ENCODE data around the gene POC5.
"Not testable (repeated sequence)": the region's sequence is repeated elsewhere in the genome, so short reads cannot be mapped to it uniquely, and the experiment has no call there.

POC5 gene, protein sequence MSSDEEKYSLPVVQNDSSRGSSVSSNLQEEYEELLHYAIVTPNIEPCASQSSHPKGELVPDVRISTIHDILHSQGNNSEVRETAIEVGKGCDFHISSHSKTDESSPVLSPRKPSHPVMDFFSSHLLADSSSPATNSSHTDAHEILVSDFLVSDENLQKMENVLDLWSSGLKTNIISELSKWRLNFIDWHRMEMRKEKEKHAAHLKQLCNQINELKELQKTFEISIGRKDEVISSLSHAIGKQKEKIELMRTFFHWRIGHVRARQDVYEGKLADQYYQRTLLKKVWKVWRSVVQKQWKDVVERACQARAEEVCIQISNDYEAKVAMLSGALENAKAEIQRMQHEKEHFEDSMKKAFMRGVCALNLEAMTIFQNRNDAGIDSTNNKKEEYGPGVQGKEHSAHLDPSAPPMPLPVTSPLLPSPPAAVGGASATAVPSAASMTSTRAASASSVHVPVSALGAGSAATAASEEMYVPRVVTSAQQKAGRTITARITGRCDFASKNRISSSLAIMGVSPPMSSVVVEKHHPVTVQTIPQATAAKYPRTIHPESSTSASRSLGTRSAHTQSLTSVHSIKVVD

DNA sequence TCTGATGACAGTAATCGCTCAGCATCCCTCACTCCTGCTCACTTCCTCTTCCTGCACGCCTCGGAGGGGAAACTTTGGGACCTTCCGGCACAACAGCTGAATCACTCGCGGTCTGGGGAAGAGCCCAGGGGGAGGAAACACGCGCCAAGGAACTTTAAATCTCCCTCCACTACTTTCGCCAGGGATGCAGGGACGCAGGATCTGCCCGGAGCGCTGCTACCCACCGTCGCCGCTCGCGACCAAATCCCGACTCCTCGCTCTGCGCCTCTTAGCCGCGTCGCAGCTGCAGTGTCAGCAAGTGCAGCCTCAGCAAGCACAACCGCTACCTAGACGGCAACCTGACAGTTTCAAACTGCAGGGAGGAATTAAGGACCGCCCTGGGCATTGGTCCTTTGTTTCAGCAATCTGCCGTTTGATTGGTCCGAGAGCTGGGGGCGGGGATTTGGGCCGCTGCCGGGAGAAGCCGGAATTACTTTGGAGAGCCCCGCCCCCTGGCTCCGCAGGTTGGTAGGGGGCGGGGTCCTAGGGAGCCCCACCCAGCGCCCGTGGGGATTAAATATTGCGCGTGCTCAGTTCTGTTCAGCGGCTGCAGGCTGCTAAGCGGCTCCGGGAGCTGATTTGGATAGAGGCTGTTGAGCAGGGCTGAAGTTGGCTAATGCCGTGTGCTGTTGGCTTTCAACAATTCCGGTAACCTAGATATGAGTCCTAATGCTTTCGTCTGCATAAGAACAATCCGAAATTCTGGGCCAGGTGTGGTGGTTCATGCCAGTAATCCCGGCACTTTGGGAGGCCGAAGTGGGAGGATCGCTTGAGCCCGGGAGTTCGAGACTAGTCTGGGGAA is at the start of gene POC5:
POC5 (minus strand) TSS at position 356 of the 841 bp plus-strand sequence. CDS start 4,500 bp downstream, outside the sequence.
- in situ Hi-C loops (cut with MboI; ENCODE audit: low sequenced_read_pairs), result no loop called here

DNA sequence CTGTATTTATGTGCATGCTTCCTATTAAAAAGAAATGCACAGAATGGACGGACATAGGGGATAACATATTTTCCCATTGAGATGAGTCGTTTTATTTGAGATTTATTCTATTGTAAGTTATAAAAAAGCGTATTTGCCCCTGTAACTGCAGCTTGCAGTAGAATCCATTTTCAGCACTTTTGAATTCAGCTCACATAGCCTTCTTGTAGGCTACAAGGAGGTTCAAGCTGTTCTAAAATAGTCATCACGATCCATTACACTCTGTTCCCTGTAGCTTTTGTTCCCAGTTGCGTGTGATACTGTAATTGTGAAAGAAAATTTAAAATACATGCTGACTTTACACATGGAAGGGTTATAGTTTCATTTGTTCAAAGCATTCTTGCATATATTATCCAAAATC is 40.9 kb upstream of the POC5 start:
- in situ Hi-C loops (cut with MboI; ENCODE audit: low sequenced_read_pairs), result no loop called here

DNA sequence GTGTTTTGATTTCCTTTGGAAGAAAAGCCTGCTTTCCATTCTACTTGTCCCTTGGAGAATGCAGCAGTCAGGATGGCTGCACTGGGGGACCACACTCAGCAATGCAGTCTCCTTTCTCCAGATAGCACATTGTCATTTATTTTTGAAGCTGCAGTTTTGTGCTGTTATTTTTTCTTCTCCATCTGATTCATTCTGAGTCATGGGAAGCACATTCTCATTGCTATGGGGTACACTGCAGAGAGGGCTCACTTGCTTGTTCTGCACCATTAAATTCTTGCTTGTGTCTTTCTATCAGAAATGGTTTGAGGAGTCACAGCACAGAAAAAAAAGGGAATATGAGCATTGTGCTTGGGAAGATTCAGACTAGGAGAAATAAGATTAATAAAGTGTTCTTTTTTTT is 39.7 kb upstream of the POC5 start:
- in situ Hi-C loops (cut with MboI; ENCODE audit: low sequenced_read_pairs), result no loop called here

DNA sequence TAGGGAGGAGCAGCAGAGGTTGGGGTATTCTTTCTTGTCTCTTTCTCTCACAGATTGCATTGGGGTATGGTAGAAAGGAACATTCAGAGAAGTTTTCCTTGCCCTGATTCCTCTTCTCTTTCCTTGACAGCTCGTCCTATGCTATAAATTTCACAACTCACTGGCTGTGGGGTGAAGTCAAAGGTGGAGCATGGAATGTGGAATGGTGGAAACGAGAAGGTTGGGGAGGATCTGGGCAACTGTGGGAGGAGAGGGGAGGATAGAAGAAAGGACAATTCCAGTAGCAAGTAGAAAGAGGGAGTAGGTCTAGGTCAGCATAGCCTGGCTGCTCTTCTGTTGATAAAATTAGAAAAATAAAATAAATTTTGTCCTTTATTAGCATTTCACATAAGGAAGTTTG is 39.0 kb upstream of the POC5 start:
- in situ Hi-C loops (cut with MboI; ENCODE audit: low sequenced_read_pairs), result no loop called here

DNA sequence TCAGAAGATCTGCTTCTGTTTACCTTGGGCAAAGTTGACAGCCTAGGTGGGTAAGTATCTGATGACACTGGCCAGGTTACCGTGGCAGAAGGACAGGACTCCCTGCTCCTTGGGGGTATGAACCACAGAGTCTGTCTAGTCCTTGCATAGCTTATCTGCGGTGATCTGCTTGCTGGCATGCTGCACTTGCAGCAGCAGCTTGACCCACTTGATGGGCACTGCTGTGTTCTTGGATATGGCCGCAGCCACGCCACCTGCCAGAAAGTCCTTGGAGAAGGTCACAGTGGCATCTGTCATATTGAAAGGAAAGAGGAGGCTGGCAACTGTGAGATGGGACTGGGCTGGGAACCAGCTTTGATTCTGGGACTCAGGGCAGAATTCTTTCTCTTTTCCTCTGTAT is 35.9 kb upstream of the POC5 start:
- in situ Hi-C loops (cut with MboI; ENCODE audit: low sequenced_read_pairs), result no loop called here

DNA sequence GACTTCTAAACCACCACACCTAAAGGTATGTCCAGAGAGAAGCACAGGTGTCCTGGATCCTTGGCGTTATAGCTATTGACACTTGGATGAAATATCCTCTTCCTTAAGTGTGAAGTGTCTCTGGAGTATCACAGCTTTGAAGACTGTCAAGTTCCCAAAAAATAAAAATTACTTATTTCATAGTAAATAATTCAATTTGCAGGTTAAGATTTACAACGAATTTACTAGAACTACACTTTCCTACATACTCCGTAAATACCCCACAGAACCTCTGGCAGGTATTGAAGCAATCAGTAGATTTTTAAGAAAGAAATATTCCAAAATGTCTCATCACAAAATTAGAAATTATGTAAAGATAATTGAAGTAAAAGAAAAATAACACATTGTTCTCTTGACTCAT is 27.1 kb upstream of the POC5 start:
- in situ Hi-C loops (cut with MboI; ENCODE audit: low sequenced_read_pairs), result no loop called here

DNA sequence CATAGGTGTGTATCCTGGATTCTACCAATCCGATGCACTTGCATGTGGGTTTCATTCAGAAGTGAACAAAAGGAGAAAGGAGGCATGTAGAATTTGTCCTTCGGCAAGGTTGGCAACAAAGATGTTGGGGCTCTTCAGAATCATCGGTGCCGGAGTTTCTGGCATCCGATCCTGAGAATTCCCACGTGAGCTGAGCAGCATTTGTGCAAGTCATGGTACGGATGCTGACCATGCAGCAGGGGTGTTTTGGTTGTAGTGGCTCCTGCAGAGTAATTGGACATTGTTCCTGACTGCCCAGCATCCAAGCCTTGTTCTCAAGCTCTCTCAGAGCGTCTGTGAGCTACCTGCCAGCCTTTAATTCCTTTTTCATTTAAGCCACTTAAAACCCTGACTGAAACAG is 19.0 kb upstream of the POC5 start:
- in situ Hi-C loops (cut with MboI; ENCODE audit: low sequenced_read_pairs), result no loop called here

DNA sequence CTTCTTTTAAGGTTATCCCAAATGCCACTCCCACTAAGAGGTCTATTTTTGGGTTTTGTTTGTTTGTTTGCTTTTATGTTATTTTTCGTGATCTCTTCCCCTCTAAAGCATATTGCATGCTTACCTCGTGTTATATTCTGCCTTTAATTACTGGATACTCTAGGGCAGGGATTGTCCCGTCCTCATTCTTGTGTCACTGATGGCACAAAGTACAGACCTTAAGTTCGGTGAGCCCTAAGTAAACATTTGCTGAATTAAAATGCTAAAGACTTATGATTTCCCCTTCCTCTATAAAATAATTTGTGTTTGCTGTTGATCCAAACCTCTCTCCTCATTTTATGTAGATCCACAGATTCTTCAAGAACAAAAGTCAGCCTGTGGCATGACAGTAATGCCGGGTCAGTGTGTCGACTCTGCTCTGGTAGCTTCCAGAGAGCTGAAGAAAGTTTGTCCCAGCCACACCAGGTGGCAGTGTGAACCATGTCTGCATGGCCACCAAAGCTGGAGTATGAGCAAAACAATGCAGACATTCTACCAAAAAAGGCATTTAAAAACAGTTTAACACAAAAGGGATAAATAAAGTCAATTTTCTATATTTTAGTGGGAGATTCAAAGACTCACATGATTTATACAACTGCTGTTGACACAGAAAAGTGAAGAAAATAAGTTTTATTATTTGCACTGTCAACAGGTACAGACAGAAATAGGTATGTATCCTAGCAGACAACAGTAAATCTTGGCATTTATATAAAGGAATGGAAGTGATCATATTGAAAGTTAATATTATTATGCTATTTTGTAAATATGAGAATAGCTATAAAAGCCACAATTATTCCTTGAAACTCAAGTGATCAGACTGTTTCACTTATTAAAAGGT is 17.9 kb upstream of the POC5 start:
- in situ Hi-C loops (cut with MboI; ENCODE audit: low sequenced_read_pairs), result no loop called here

DNA sequence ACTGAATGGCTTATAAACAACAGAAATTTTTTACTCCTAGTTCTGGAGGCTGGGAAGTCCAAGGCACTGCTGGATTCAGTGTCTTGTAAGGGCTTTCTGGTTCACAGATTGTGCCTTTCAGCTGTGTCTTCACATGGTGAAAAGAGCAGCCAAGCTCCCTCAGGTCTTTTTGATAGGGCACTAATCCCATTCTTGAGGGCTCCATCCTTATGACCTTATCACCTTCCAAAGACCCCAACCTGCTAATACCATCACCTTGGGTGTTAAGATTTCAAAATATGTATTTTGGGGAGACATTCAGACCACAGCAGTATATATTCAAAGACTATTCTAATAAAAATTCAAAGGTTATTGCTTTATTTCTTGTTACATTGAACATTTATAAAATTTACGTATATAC is 16.5 kb upstream of the POC5 start:
- in situ Hi-C loops (cut with MboI; ENCODE audit: low sequenced_read_pairs), result no loop called here

DNA sequence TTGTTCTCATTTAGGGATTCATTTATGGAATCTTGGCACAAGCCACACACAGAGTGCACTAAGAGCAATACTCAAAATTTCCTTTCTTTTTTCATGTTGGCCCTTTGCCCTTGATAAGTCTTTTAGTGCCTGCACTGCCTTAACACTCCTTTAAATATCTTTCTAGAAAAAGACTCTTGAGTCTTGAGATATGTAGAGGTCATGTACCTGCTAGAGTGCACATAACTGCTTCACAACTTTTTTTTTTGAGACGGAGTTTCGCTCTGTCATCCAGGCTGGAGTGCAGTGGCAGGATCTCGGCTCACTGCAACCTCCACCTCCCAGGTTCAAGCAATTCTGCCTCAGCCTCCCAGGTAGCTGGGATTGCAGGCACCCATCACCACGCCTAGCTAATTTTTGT is 14.3 kb upstream of the POC5 start:
- in situ Hi-C loops (cut with MboI; ENCODE audit: low sequenced_read_pairs), result not testable (repeated sequence)

DNA sequence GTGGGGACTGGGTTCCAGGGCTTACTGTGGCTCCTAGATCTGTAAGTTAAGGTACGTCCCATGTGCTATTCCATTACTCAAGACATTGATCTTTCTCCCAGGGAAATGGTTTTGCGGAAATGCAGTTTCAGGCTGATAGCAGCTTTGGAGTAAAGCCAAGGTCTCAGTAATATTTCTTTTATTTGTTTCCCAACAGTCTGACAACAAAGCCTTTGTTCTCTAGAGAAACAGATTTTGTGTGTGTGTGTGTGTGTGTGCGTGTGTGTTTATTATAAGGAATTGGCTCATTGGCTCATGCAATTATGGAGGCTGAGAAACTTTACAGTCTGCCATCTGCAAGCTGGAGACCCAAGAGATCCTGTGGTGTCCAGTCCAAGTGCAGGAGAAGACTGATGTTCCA is 12.1 kb upstream of the POC5 start:
- in situ Hi-C loops (cut with MboI; ENCODE audit: low sequenced_read_pairs), result no loop called here

DNA sequence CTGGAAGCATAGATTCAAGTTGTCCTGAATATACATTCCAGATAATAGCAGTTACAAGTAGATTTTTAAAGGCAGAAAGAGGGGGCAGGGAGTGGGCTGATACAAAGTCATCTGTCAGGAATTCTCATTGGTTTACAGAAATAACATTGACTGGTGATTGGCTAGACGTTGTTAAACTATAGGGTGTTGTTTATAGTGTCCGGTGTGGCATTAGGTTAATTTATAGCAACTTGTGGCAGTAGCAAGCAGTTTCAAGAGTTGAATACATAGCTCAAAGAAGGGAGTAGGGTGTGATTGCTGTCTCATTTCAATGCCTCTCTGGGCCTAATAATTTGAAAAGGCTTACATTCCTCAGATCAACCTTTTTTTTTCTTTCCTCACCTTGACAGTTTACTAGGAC is 10.7 kb upstream of the POC5 start:
- in situ Hi-C loops (cut with MboI; ENCODE audit: low sequenced_read_pairs), result no loop called here

DNA sequence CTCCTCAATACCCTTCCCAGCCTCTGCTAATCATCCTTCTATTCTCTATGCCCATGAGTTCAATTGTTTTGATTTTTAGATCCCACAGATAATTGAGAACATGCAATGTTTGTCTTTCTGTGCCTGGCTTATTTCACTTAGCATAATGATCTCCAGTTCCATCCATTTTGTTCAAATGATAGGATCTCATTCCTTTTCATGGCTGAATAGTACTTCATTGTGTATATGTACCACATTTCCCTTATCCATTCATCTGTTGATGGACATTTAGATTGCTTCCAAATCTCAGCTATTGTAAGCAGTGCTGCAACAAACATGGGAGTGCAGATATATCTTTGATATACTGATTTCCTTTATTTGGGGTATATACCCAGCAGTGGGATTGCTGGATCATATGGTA is 9.0 kb upstream of the POC5 start:
- in situ Hi-C loops (cut with MboI; ENCODE audit: low sequenced_read_pairs), result not testable (repeated sequence)

DNA sequence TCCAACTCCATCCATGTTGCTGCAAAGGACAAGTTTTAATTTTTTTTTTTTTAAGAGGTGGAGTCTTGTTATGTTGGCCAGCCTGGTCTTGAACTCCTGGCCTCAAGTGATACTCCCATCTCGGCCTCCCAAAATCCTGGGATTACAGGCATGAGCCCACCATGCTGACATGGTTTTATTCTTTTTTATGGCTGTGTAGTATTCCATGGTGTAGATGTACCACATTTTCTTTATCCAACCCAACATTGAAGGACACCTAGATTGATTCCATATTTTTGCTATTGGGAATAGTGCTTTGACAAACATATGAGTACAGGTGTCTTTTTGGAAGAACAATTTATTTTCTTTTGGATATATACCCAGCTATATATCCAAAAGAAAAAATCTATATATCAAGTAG is 6.1 kb upstream of the POC5 start:
- in situ Hi-C loops (cut with MboI; ENCODE audit: low sequenced_read_pairs), result no loop called here

DNA sequence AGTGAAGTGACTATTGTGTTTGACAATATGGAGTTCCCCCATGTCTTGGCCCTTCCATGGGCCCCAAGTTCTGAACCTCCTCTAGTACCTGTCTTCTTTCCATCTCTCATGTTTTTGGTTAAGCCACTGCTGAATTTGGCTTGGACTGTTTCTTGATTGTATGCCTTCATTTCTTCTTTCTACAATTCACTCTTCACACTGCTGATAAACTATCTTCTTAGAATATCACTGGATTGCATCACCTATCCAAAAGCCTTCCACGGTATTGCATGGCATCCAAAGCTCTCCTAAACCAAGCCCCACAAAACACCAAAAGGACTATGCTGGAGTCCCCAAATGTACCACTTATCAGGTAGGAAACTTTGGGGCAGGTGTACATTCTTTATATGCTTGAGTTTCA is 4.3 kb upstream of the POC5 start:
- in situ Hi-C loops (cut with MboI; ENCODE audit: low sequenced_read_pairs), result no loop called here

DNA sequence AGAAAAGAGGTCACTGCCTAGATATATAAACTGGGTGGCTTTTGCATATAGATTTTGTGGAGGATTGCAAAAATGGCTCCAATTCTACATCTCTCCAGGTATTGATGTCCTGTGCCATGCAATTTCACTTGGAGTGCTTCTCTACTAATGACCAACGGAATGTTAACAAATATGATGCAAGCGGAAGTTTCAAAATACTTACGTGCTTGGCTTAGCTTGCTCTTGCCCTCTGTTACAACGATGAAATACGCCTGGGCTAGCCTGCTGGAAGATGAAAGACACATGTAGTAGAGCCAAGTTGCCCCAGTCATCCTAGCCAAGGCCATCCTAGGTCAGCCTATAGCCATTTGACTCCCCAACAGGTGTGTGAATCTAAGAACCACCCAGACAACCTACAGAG is 3.6 kb upstream of the POC5 start:
- in situ Hi-C loops (cut with MboI; ENCODE audit: low sequenced_read_pairs), result no loop called here

DNA sequence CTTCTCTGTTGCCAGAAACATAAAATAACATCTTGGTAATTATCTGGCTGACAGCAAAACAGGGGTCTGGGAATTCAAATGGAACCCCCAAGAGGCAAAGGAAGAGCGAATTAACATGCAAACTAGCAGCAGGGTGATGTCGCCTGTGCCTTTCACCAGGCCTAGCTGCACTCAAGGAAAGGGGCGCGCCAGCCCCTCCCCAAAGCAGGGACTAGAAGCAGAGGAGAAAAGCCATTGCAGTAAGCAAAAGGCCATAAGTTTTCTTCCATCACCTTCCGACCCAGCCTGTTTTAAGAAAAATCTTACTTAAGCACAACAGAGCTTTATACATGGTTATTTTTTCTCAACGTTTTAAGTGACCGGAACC is 539 bp downstream of the POC5 start:
- in situ Hi-C loops (cut with MboI; ENCODE audit: low sequenced_read_pairs), result no loop called here

DNA sequence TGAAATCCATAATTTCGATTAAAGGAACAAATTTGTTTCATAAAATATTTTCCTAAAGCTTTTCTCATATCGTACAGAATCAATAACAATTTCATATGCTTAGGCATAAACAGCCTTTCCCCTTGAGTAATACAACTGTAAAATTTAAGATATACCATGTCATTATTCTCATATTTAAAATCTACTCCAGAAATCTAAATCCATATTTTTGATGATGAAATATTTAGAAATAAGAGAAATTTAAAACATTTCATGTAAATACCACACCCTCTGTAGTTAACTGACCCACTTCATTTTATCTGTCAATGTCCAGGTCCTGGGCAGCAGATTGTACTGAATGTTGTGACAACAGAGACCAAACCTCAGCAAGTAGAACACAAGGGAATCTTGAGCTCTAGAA is 5.1 kb downstream of the POC5 start:
- in situ Hi-C loops (cut with MboI; ENCODE audit: low sequenced_read_pairs), result no loop called here

DNA sequence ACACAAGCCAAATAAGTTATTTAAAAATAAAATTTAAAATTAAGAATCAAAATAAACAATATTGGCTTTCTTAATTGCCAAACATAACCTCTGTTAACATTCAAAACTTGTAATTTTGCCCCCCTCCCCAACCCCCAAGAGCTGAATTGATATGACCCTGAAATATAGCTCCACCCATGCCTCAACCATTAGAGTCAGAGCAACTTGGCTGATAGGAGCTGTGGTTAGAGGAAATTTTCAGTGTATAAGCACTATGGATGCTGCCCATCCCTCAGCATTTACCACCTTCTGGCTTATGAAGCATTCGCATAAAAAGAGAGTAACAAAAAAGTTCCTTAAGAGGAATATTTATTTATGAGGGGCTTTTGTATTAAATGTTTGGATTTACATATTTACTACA is 6.1 kb downstream of the POC5 start:
- in situ Hi-C loops (cut with MboI; ENCODE audit: low sequenced_read_pairs), result no loop called here

DNA sequence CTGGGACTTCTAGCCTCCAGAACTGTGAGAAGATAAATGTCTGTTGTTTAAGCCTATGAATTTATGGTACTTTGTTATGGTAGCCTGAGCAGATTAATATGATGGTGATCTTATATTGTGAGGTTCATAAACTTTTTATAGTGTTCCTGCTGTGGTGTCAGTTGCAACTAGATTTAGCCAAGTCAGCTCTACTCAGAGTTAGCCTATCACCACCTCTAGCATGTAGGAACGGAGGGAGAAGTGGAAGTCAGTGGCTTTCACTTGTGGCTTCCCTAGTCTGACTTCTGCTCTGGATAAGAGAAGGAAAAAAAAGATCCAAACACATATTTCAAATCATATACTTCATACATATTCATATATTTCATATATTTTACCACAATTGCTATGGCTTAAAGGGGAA is 6.6 kb downstream of the POC5 start:
- in situ Hi-C loops (cut with MboI; ENCODE audit: low sequenced_read_pairs), result no loop called here

DNA sequence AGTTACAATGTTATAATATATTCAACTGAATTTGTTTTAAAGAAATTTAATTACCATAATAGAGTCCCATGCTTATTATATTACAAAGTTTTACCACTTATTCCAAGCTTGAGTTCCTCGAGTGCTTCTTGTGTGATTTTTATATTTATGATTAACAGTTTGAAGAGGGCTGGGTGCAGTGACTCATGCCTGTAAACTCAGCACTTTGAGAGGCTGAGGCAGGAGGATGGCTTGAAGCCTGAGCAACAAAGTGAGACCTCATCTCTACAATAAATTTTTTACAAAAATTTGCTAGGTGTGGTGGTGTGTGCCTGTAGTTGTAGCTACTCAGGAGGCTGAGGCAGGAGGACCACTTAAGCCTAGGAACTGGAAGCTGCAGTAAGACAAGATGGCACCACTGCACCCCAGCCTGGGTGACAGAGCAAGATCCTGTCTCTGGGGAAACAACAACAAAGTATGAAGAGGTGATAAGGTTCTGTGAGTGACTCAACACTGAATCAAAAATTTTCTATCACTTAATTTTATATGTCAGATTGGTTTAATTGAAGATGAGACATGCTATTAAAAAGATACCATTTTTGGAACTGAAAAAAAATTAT is 9.2 kb downstream of the POC5 start:
- in situ Hi-C loops (cut with MboI; ENCODE audit: low sequenced_read_pairs), result no loop called here

All from HL-60/S4 treated with phorbol 12-myristate 13-acetate at 8.2 ng/mL for 4 days and 3 days (cell line).